HepG2 (cell line): ENCODE results near the gene AP1S3. TPM values are rescaled to one million over a fixed set of nuclear protein-coding genes. Genes with fewer than 3 reads are reported as not detected.

Experiments used
- ATAC-seq: fragments of 200-7000 bp; cut with Tn5 transposase; 3 replicates; pipeline ENCODE4 v1.9.1; 2020; ENCODE audit warnings: mild to moderate bottlenecking, moderate library complexity
- BruUV-seq: library from RNA; stranded (reverse); fragments of 400-500 nt; replicated peaks from 2 replicates; lab custom pipeline; 2021; lab: Mats Ljungman, UMichigan
- CTCF ChIA-PET: fragments of 300-600 bp; formaldehyde crosslinking; extraction: SDS; loops from one replicate; lab custom pipeline; 2021; ENCODE audit warnings: low total read pairs, inconsistent platforms, low intra/inter-chr PET ratio; lab: Yijun Ruan, JAX
- POLR2A ChIA-PET: fragments of 350-600 bp; sonication (Branson Sonifier 250); formaldehyde crosslinking; loops from one replicate; lab custom pipeline; 2020; ENCODE audit warnings: antibody characterized with exemption, inconsistent platforms; lab: Yijun Ruan, JAX
- DNase-seq: peaks from one replicate; pipeline ENCODE4 v3.0.0-alpha.2; 2015; ENCODE audit warnings: low spot score
- FAIRE-seq: peaks from 3 replicates; lab custom pipeline; 2011; peaks lifted over from hg19 to GRCh38; lab: Jason Lieb, UNC
- H2AFZ ChIP-seq: one replicate; pipeline ENCODE4 v1.6.1; 2011; ENCODE audit warnings: low read length, inconsistent platforms
- H3K27ac ChIP-seq: fragments of 300-600 bp; 3 replicates; pipeline ENCODE4 v1.8.0; 2011; ENCODE audit warnings: mixed run types, mild to moderate bottlenecking, mixed read lengths, low read length, inconsistent platforms; ENCODE audit not compliant: insufficient read depth; ENCODE audit errors: extremely low read length
- H3K27me3 ChIP-seq, 2 experiments: fragments of 200-600 bp in 1 of 2; 2 replicates in 1 of 2; 3 replicates in 1 of 2; pipeline versions ENCODE4 v1.6.0 to v1.8.0; 2011; ENCODE audit warnings: low read length in 2 of 2, mild to moderate bottlenecking in 2 of 2, moderate library complexity in 2 of 2, inconsistent platforms in 1 of 2; ENCODE audit not compliant: insufficient read depth in 2 of 2, control insufficient read depth in 1 of 2
- H3K36me3 ChIP-seq, 2 experiments: fragments of 200-600 bp in 1 of 2; replicated peaks in 1 of 2; 2 replicates in 1 of 2; 3 replicates in 1 of 2; pipeline versions ENCODE4 v1.5.1 to v1.8.0; 2011; ENCODE audit warnings: low read length in 2 of 2, inconsistent platforms in 1 of 2; ENCODE audit not compliant: insufficient read depth in 2 of 2, control insufficient read depth in 1 of 2
- H3K4me1 ChIP-seq: 2 replicates; pipeline ENCODE4 v1.5.1; 2012; ENCODE audit warnings: low read length, inconsistent platforms; ENCODE audit not compliant: insufficient read depth
- H3K4me2 ChIP-seq: 2 replicates; pipeline ENCODE4 v1.6.0; 2011; ENCODE audit warnings: low read depth, low read length, inconsistent platforms
- H3K4me3 ChIP-seq, 3 experiments: fragments of 200-600 bp in 1 of 3; sonication (generic), shearing (Covaris generic) in 1 of 3; replicated peaks in 1 of 3; 2 replicates each; pipeline ENCODE4 v1.5.1; 2011 to 2016; ENCODE audit warnings: low read length in 3 of 3, inconsistent platforms in 2 of 3, low read depth in 2 of 3, mild to moderate bottlenecking in 2 of 3, control low read depth in 1 of 3, mixed read lengths in 1 of 3; ENCODE audit not compliant: insufficient read depth in 1 of 3
- H3K79me2 ChIP-seq: one replicate; pipeline ENCODE4 v1.6.1; 2011; ENCODE audit warnings: low read length, inconsistent platforms; ENCODE audit not compliant: insufficient read depth
- H3K9ac ChIP-seq: 2 replicates; pipeline ENCODE4 v1.6.0; 2011; ENCODE audit warnings: mild to moderate bottlenecking, low read depth, low read length, inconsistent platforms; ENCODE audit not compliant: insufficient read depth
- H3K9me3 ChIP-seq: 2 replicates; pipeline ENCODE4 v1.5.1; 2012; ENCODE audit warnings: mild to moderate bottlenecking, low read length
- H4K20me1 ChIP-seq: 2 replicates; pipeline ENCODE4 v1.6.0; 2011; ENCODE audit warnings: inconsistent platforms, mild to moderate bottlenecking, low read length, moderate library complexity; ENCODE audit not compliant: insufficient read depth
- CHCHD3 ChIP-seq: sonication (generic); formaldehyde crosslinking; IDR thresholded peaks from 2 replicates; pipeline ENCODE4 v1.8.0; 2022; ENCODE audit warnings: mild to moderate bottlenecking, missing genetic modification reagents, moderate library complexity
- JARID2 ChIP-seq: sonication (generic); formaldehyde crosslinking; IDR thresholded peaks from 2 replicates; pipeline ENCODE4 v1.8.1; 2023; ENCODE audit warnings: missing genetic modification reagents, inconsistent platforms; ENCODE audit not compliant: insufficient replicate concordance
- JUNB ChIP-seq: sonication (generic); formaldehyde crosslinking; IDR thresholded peaks from 2 replicates; pipeline ENCODE4 v1.8.0; 2022; ENCODE audit warnings: missing genetic modification reagents, mild to moderate bottlenecking, borderline replicate concordance
- MATR3 ChIP-seq: sonication (generic); formaldehyde crosslinking; IDR thresholded peaks from 2 replicates; pipeline ENCODE4 v1.4.0; 2020; ENCODE audit warnings: missing genetic modification reagents
- TEAD2 ChIP-seq: sonication (generic); formaldehyde crosslinking; IDR thresholded peaks from 2 replicates; pipeline ENCODE4 v1.9.0; 2021; ENCODE audit warnings: missing genetic modification reagents
- TMF1 ChIP-seq: sonication (generic); formaldehyde crosslinking; IDR thresholded peaks from 2 replicates; pipeline ENCODE4 v1.8.1; 2022; ENCODE audit warnings: low read depth, missing genetic modification reagents
- ZNF296 ChIP-seq: sonication (generic); formaldehyde crosslinking; conservative IDR thresholded peaks from 2 replicates; pipeline ENCODE4 v1.5.0; 2020; ENCODE audit warnings: mild to moderate bottlenecking, missing genetic modification reagents
- ZNF496 ChIP-seq: sonication (generic); formaldehyde crosslinking; IDR thresholded peaks from 2 replicates; pipeline ENCODE4 v1.8.1; 2023; ENCODE audit warnings: mild to moderate bottlenecking, moderate library complexity, missing genetic modification reagents; ENCODE audit not compliant: insufficient replicate concordance
- ZNF501 ChIP-seq: sonication (generic); formaldehyde crosslinking; IDR thresholded peaks from 2 replicates; pipeline ENCODE4 v1.5.1; 2020; ENCODE audit warnings: mild to moderate bottlenecking, moderate library complexity, missing genetic modification reagents
- ZNF558 ChIP-seq: sonication (generic); formaldehyde crosslinking; IDR thresholded peaks from 2 replicates; pipeline ENCODE4 v1.9.0; 2022; ENCODE audit warnings: mild to moderate bottlenecking, missing genetic modification reagents, borderline replicate concordance
- ZSCAN20 ChIP-seq: sonication (generic); formaldehyde crosslinking; IDR thresholded peaks from 2 replicates; pipeline ENCODE4 v1.4.0; 2020; ENCODE audit warnings: missing genetic modification reagents, mild to moderate bottlenecking, borderline replicate concordance
- WGBS: methylation state at CpG from one replicate; pipeline ENCODE4 v1.1.6; 2017; ENCODE audit warnings: low lambda C conversion rate; 5-methylcytosine and 5-hydroxymethylcytosine counted together
- in situ Hi-C: cut with HindIII; loops from 2 replicates; pipeline ENCODE4 v1.10.0; 2017; ENCODE audit warnings: low pct_unique_long_range_greater_than_20kb; ENCODE audit not compliant: extremely low pct_ligation_motif_present
- intact Hi-C: fragments of 100-400 bp; cut with micrococcal nuclease; formaldehyde crosslinking; loops from one replicate; pipeline ENCODE4 v1.10.0; 2022; ENCODE audit not compliant: unreplicated experiment
- polyA plus RNA-seq, 8 experiments: library from polyadenylated mRNA; depleted of rRNA in 3 of 8; stranded (reverse) in 7 of 8; unstranded in 1 of 8; fragments of >200 nt; fragmentation: Illumina TruSeq in 4 of 8; extraction: Trizol in 4 of 8; gene quantifications; 2 replicates each; pipeline versions ENCODE4 v1.2.1 to v1.2.3, GENCODE V29; 2011 to 2016; ENCODE audit warnings: low read depth in 4 of 8, missing spikeins in 1 of 8, mixed read lengths in 1 of 8; ENCODE audit not compliant: insufficient read depth in 1 of 8
- total RNA-seq, 5 experiments: library from RNA; depleted of rRNA; stranded (reverse); fragments of >200 nt; fragmentation: Illumina TruSeq; extraction: Trizol; gene quantifications; 2 replicates each; pipeline ENCODE4 v1.2.3, GENCODE V29; 2016; ENCODE audit warnings: low read depth in 1 of 5
- TF ChIP-seq, protein P1 (sequence below), 2 experiments: fragments of 450-650 bp in 1 of 2; sonication (generic) in 1 of 2; formaldehyde crosslinking in 1 of 2; IDR thresholded peaks; 2 replicates each; pipeline versions ENCODE4 v1.6.1 to v1.8.0; 2016 to 2022; ENCODE audit warnings: antibody characterized with exemption in 1 of 2, mild to moderate bottlenecking in 1 of 2, missing genetic modification reagents in 1 of 2

The AP1S3 gene
- total and polyA plus RNA-seq, 2 of the 13 experiments (the other 11 are each of a cell fraction or from before 2014, with no cell fraction given): 3.0 to 16.3 TPM

GRCh38 chr2:223800908-223801307 lies 36.5 kb downstream of the AP1S3 start:
- Histone ChIP-seq H3K27ac (no peak overlapping the region), H3K4me2 (no peak overlapping the region), H3K4me3 (no peak overlapping the region), H2AFZ (no peak overlapping the region), H3K27me3 (no peaks in the 10 kb centered on the region), H3K36me3 (no peaks in the 10 kb centered on the region), H3K9me3 (no peaks in the 10 kb centered on the region)
- BruUV-seq: no TSS peak
- ATAC-seq (no peak), FAIRE-seq (no peak), DNase-seq (no peak)
- intact Hi-C loops: no loop called here
- in situ Hi-C loops: no loop called here
- CTCF ChIA-PET: no interaction called here
- 97% methylated on average over 4 of the region's 4 CpGs for WGBS
- TF ChIP-seq MATR3 (CRISPR knock-in tag): no peak
- no peak for TF ChIP-seq CHCHD3 (CRISPR knock-in tag)
- TF ChIP-seq, protein P1, sequence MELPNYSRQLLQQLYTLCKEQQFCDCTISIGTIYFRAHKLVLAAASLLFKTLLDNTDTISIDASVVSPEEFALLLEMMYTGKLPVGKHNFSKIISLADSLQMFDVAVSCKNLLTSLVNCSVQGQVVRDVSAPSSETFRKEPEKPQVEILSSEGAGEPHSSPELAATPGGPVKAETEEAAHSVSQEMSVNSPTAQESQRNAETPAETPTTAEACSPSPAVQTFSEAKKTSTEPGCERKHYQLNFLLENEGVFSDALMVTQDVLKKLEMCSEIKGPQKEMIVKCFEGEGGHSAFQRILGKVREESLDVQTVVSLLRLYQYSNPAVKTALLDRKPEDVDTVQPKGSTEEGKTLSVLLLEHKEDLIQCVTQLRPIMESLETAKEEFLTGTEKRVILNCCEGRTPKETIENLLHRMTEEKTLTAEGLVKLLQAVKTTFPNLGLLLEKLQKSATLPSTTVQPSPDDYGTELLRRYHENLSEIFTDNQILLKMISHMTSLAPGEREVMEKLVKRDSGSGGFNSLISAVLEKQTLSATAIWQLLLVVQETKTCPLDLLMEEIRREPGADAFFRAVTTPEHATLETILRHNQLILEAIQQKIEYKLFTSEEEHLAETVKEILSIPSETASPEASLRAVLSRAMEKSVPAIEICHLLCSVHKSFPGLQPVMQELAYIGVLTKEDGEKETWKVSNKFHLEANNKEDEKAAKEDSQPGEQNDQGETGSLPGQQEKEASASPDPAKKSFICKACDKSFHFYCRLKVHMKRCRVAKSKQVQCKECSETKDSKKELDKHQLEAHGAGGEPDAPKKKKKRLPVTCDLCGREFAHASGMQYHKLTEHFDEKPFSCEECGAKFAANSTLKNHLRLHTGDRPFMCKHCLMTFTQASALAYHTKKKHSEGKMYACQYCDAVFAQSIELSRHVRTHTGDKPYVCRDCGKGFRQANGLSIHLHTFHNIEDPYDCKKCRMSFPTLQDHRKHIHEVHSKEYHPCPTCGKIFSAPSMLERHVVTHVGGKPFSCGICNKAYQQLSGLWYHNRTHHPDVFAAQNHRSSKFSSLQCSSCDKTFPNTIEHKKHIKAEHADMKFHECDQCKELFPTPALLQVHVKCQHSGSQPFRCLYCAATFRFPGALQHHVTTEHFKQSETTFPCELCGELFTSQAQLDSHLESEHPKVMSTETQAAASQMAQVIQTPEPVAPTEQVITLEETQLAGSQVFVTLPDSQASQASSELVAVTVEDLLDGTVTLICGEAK (IDR thresholded peaks at IDR 0.05): no peak
- TF ChIP-seq, protein P1 (CRISPR knock-in tag; IDR thresholded peaks at IDR 0.05): no peak
- no peak for TF ChIP-seq TEAD2 (CRISPR knock-in tag)
- TF ChIP-seq ZNF558 (CRISPR knock-in tag): no peak
- TF ChIP-seq ZSCAN20 (CRISPR knock-in tag): no peak
- TF ChIP-seq JUNB: no peak
- TF ChIP-seq TMF1: no peak
- TF ChIP-seq JARID2 (CRISPR knock-in tag): no peak
- TF ChIP-seq ZNF496 (CRISPR knock-in tag): no peak
- TF ChIP-seq ZNF296 (CRISPR knock-in tag): no peak
- TF ChIP-seq ZNF501 (CRISPR knock-in tag): no peak
- TF ChIP-seq, all 625 proteins: peak for 0
- no peak overlapping the region for H3K9ac ChIP-seq
- H4K20me1 ChIP-seq: no peaks in the 10 kb centered on the region
- POLR2A ChIA-PET: no interaction called here
- H3K79me2 ChIP-seq: no peaks in the 10 kb centered on the region
- H3K4me1 ChIP-seq: peaks cover 11% of the 10 kb centered on the region; the same call in 1 of the 2 replicates
